Stimulated activated naive B cell treated with anti-CD40 and anti-IgM and Interleukin-4, amounts not matched to agents 10 μg/mL and 1 μg/mL and 100 μg/mL, for 72 hours (primary cell): ENCODE data around the gene PRR14.
"Not testable (repeated sequence)": the region's sequence is repeated elsewhere in the genome, so short reads cannot be mapped to it uniquely, and the experiment has no call there.

Experiments used
- ATAC-seq, 2 donors: fragments of 150-1000 bp; cut with Tn5 transposase; replicated peaks; 2 replicates each; pipeline ENCODE4 v1.10.0; 2021; ENCODE audit warnings: moderate library complexity in 1 of 2
- DNase-seq: peaks from one replicate; pipeline ENCODE4 v3.0.0; 2021
- H3K27ac Mint-ChIP-seq: one replicate; pipeline ENCODE4 v1.8.0; 2022; ENCODE audit warnings: mild to moderate bottlenecking, mixed read lengths
- H3K27me3 Mint-ChIP-seq, 2 donors: one replicate each; pipeline ENCODE4 v1.8.0; 2022; ENCODE audit warnings: mixed read lengths in 2 of 2
- H3K36me3 Mint-ChIP-seq, 2 donors: one replicate each; pipeline ENCODE4 v1.8.0; 2022; ENCODE audit warnings: mixed read lengths in 2 of 2, mild to moderate bottlenecking in 1 of 2
- H3K4me1 Mint-ChIP-seq, 2 donors: one replicate each; pipeline ENCODE4 v1.8.0; 2022; ENCODE audit warnings: mixed read lengths in 2 of 2, mild to moderate bottlenecking in 1 of 2
- H3K4me3 Mint-ChIP-seq, 2 donors: one replicate each; pipeline ENCODE4 v1.8.0; 2022; ENCODE audit warnings: mild to moderate bottlenecking in 2 of 2, mixed read lengths in 2 of 2, moderate library complexity in 1 of 2
- H3K9me3 Mint-ChIP-seq, 2 donors: one replicate each; pipeline ENCODE4 v1.8.0; 2022; ENCODE audit warnings: mixed read lengths in 2 of 2, mild to moderate bottlenecking in 1 of 2

Gene PRR14

GRCh38 chr16:30700491-30700890, 49.7 kb downstream of the PRR14 start:
- Mint-ChIP-seq H3K36me3 (peaks cover 15 to 35% of the 10 kb centered on the region in 2 donors), H3K4me1 (peaks cover 20 to 36% of the 10 kb centered on the region in 2 donors)
- ATAC-seq = no peak

GRCh38 chr16:30700971-30701370, 50.2 kb downstream of the PRR14 start:
- H3K36me3 Mint-ChIP-seq = peaks cover 18 to 38% of the 10 kb centered on the region in 2 donors
- peak overlapping the region; percentile 76 for H3K27ac Mint-ChIP-seq
- no peak overlapping the region for H3K4me3 Mint-ChIP-seq
- ATAC-seq (no peak), DNase-seq (no peak)
- H3K4me1 Mint-ChIP-seq = peaks cover 20 to 36% of the 10 kb centered on the region in 2 donors
- H3K9me3 Mint-ChIP-seq = no peaks in the 10 kb centered on the region
- H3K27me3 Mint-ChIP-seq = no peaks in the 10 kb centered on the region

More at GRCh38 chr16:30700491-30700890, 49.7 kb downstream of the PRR14 start:
- Mint-ChIP-seq H3K9me3 (no peaks in the 10 kb centered on the region), H3K27me3 (no peaks in the 10 kb centered on the region), H3K27ac (peak overlapping the region; percentile 76), H3K4me3 (peak overlapping the region in 1 of 2 donors; percentile 43)
- DNase-seq = no peak

- not testable (repeated sequence) for DNase-seq, ATAC-seq, H3K9me3 Mint-ChIP-seq, H3K4me3 Mint-ChIP-seq, H3K27ac Mint-ChIP-seq, H3K27me3 Mint-ChIP-seq
- Mint-ChIP-seq H3K4me1 (peaks cover 12 to 25% of the 10 kb centered on the region in 2 donors), H3K36me3 (peaks cover 32 to 50% of the 10 kb centered on the region in 2 donors)
These were observed 52.3 kb downstream of the PRR14 start for GRCh38 chr16:30703071-30703470.

- Mint-ChIP-seq H3K36me3 (peaks cover 28 to 48% of the 10 kb centered on the region in 2 donors), H3K4me3 (no peak overlapping the region), H3K27me3 (no peaks in the 10 kb centered on the region), H3K9me3 (no peaks in the 10 kb centered on the region), H3K27ac (no peak overlapping the region), H3K4me1 (peaks cover 11 to 21% of the 10 kb centered on the region in 2 donors)
- ATAC-seq (no peak), DNase-seq (no peak)
These were observed 53.2 kb downstream of the PRR14 start for GRCh38 chr16:30703971-30704370.
